Pericardium fibroblast (primary cell): Measurements from ENCODE around the gene PPP1CA. TPM values are rescaled to one million over a fixed set of nuclear protein-coding genes. Genes with fewer than 3 reads are reported as not detected.

Experiments
- total RNA-seq: library from RNA; depleted of rRNA; stranded (reverse); fragments of >200 nt; gene quantifications from 2 replicates; pipeline ENCODE4 v1.2.3, GENCODE V29; 2015

Gene PPP1CA
- 103 and 165 TPM in 2 replicates for total RNA-seq

DNA sequence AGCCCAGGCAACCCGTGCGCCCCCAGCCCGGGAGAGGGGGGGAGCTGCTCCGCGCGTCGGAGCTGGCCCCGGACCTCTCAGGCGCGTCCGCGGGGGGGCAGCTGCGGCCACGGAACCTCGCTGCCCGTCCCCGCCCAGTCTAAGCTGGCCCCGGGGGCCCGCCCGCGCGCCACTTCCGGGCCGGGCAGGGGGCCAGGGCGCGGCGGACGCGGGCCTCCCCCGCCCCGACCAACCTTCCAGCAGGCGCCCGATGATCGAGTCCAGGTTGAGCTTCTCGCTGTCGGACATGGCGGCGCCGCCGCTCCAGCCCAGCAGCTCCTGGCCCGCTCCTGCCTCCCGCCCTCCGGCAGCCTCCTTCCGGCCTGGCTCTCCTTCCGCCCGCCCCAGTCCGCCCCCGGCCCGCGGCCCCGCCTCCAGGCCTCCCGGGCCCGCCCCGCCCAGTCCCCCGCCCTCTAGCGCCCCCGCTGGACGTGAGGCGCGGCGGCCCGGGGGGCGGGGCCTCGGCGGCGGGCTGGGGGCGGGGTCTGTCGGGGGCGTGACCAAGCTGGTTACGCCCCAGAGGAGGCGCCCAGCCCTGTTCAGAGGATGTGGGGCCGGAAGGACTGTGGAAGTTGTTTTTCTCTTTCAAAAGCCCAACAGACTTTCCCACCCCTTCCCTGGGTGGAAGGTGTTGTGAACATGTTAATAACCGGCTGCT is at the start of gene PPP1CA:
TSS of gene PPP1CA (minus strand) at position 364 of the 697 bp plus-strand sequence. CDS start at position 288, 76 bp downstream.

DNA sequence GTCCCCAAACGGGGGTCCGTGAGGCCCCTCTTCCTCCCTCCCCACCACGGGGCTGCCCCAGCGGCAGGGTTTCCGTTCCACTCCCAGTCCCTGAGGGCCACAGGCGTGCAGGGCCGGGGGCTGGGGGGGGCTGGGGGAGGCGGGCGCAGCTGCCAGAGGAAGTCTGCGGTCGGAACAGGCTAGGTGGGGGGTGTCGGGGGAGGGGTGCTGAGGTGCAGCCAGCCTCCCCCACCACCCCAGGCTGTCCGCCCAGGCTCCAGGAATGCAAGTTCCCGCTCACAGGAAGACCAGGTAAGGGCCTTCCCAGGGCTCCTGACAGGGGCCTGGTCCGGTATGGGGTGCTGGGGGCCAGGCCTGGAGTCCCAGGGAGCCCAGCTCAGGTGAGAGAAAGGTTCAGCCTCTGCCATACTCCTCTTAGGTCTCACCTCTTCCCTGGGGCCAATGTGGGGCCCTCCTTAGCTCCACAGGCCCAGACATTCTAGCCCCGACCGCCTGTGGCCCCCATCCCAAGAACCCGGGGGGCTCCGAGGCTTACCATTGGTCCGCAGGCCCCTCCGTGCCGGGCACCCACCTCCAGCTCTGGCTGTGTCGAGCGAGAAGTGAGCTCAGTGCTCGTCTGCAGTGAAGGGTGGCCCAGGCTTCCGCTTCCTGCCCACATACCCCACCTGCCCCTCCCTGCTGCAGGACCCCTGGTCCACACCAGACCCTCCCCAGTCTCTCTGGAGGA is 35.6 kb upstream of the PPP1CA start, which contains the start of gene PTPRCAP:
TSS of gene PTPRCAP (minus strand) at position 601 of the 727 bp plus-strand sequence. CDS start at position 538, 63 bp downstream.

DNA sequence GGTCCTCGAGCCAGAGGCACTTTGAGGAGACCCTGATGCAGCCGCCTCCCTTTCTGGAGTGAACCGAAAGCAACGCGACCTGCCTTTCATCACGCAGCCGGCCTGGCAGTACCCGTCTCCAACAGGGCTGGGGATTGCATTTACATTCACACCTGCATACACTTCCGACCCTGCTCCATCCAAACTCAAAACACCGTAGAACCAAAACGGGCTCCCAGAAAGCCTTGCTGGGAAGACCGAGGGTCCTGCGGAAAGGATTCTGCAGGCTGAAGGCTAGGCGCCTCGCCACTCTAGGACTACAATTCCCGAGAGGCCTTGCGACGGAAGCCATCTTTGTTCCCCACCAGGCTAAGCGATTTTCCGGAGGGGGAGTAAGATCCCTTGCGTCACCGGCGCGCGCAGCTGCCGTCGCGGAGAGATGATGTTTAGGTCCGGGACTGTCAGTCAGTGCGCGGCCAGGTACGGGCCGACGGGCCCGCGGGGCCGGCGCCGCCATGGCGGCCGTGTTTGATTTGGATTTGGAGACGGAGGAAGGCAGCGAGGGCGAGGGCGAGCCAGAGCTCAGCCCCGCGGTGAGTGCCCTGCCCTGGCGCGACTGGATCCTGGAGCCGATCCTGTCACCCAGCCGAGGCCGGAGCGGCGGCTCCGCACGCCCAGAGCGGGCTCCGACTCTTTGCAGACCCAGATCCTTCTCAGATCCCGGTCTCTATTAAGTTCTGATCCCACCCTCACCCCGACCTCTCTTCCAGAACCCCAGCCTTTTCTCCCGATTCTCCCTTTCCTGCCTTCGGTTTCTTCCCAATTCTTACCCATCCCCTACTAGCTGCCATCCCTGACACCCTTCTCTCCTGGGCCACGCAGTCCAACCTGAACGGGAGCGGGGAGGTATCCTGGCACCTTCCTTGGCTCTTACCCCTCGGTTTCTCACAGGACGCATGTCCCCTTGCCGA is 26.7 kb upstream of the PPP1CA start, which contains the start of gene RPS6KB2:
TSS of gene RPS6KB2 (plus strand) at position 443 of the 950 bp plus-strand sequence. CDS start at position 495, 52 bp downstream.

DNA sequence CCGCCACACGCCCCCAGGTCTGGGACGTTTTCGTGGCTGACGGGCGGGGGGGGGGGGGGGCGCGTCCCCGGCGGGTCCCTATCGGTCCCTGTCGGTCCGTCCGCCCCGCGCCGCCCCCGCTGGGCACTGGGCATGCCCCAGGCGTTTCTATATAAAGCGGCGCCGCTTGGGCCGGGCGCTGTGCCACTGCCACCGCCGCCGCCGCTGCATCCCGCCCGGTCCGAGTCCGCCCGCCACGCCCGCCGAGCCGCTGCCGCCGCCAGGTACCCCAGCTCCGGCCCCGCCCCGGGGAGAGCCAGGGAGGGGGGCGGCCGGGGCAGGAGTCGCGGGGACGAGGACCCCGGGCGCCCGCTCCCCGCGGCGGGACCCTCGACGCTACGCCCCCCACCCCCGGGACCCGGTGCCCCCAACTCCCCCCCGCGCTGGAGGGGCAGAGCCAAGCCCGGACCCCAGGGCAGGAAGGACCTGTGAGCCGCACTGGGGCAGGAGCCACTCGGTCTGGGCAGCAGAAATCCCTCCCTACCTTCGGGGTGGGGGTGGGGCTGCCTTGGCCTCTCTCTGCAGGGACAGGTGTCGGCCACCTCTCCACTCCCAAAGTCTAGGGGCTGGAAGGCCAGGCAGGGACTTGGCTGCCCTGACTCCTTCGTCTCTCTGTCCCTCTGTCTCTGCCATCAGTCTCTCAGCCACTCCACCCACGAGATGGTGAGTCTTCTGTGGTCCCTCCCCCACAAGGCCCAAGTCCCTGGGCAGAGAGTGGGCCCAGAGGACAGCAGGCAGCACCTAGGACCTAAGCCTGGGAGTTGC is 14.0 kb upstream of the PPP1CA start, which contains the start of gene CARNS1:
TSS of gene CARNS1 (plus strand) at position 178 of the 804 bp plus-strand sequence. CDS start at position 700, 522 bp downstream.

DNA sequence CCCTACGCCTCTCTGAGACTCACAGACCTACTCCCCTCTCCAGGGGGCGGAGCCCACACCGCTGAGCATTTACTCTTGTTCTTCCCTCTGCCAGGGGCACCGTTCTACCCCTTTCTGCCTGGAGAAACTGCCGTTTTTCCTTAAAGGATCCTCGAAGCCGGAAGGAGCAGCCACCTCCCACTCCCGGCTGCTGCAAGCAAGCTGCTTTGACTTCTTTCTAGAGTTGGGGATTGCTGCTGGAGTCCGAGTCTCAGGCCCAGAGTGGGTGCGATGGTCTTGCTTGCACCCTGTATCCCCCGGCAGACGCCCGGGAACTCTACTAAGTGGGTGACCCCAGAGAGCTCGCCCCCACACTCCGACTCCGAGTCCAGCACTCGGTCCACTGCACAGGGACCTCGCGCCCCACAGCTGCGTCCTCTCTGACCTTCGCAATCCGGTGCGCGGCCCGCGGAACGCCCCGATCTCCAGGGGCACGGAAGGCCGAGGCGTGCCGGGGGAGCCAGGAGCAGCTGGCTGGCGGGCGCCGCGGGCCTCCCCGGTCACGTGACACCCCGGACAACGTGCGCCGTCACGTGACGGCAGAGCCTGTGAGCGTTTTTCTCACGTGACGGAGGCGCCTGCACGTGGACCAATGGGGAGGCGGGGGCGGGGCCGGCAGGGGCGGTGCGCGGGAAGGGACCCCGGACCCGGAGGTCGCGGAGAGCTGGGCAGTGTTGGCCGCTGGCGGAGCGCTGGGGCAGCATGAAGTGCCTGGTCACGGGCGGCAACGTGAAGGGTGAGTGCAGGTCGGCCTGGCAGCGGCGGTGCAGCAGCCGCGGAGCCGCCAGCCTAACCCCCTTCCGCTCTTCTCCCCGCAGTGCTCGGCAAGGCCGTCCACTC is 10.1 kb downstream of the PPP1CA start, which contains the start of gene RAD9A:
TSS of gene RAD9A (plus strand) at position 683 of the 879 bp plus-strand sequence. CDS start at position 742, 59 bp downstream.

DNA sequence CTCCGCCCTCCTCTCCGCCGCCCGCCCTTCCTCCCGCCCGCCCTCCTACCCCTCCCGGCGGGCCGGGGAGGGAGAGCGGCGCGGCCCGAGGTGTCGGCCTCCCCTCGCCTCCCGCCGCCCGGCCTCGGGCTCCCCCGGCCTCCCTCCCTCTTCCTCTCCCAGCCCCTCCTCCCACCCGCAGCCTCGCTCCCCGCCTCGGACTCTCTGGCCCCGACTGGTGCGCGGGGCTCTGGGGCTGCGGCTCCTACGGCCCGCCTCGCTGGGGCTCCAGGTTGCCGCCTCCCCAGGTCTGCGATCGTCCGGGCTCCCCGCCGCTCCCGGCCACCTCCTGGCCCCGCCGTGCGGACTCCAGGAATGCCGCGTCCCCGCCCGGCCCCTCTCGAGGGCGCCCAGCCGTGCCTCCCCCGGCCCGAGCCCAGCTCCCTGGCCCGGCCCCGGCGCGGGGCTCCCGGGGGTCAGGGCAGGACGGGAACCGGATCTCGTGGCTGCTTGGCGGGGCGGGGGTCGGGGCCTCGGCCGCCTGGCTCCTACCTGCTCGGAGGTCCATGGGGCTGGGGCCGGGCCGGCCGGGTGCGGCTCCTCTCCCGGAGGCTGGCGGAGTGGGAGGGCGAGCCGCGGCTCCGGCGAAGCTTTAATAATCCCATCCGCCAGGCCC is 28.5 kb downstream of the PPP1CA start, which contains the start of gene CLCF1:
TSS of gene CLCF1 (minus strand) at position 606 of the 655 bp plus-strand sequence. CDS start at position 547, 59 bp downstream.

DNA sequence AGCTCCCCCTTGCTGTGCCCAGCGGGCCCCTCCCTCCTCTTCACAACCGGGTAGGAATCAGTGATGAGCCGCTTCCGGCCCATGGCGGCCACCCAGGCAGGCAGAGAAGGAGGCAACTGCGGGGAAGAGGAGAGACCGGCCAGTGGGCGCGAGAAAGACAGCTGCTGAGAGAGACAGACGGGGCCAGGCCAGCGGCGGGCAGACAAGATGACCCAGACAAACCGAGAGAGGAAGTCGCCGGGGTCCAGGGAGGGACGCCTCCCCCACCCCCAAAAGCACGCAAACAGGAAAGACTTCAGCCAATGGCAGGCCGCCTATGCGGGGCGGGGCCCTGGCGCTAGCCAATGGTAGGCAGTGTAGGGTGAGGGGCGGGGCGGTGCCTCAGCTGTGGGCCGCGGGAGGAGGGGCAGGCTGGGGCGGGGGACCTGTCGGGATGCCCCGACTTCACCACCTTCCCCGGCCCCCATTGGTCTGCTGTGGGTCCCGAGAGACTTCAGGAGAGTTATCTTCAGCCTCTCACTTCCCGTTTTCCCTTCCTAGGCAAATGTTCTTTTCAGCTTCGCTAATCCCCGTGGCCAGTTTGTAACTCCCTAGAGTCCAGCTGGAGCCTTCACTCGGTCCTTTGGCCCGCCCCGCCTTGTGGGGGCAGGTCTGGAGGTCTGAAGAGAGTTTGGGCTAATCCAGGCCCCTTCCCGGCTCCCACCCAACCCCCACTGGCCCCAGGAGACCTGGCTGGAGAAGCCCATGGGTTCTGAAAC is 48.2 kb downstream of the PPP1CA start, which contains the start of gene POLD4:
TSS of gene POLD4 (minus strand) at position 230 of the 758 bp plus-strand sequence. CDS start at position 83, 147 bp downstream.

Other genes with a start within 250 kb of the PPP1CA start
- gene GRK2, start 135.4 kb downstream of the PPP1CA start, total RNA-seq, result 22.0 and 28.4 TPM in 2 replicates
- gene ANKRD13D, start 112.6 kb downstream of the PPP1CA start, total RNA-seq, result 18.2 and 20.6 TPM in 2 replicates
- 11.3 and 54.7 TPM in 2 replicates for gene SSH3, start 98.3 kb downstream of the PPP1CA start, total RNA-seq
- gene POLD4, start 48.3 kb downstream of the PPP1CA start, total RNA-seq, result 154 and 170 TPM in 2 replicates
- gene CLCF1, start 28.3 kb downstream of the PPP1CA start, total RNA-seq, result 5.5 and 12.0 TPM in 2 replicates
- 7.0 and 8.8 TPM in 2 replicates for gene RAD9A, start 9.9 kb downstream of the PPP1CA start, total RNA-seq
- gene TBC1D10C, start 2.2 kb upstream of the PPP1CA start, total RNA-seq, result not detected in 2 replicates
- 0.51 and 2.0 TPM in 2 replicates for gene CARNS1, start 13.8 kb upstream of the PPP1CA start, total RNA-seq
- gene RPS6KB2, start 26.6 kb upstream of the PPP1CA start, total RNA-seq, result 31.0 and 43.7 TPM in 2 replicates
- 0.93 TPM in 1 of 2 replicates, not detected in the other for gene PTPRCAP, start 35.8 kb upstream of the PPP1CA start, total RNA-seq
- 86.4 and 106 TPM in 2 replicates for gene CORO1B, start 41.6 kb upstream of the PPP1CA start, total RNA-seq
- gene GPR152, start 50.9 kb upstream of the PPP1CA start, total RNA-seq, result not detected in 2 replicates
- not detected in 2 replicates for gene CABP4, start 53.5 kb upstream of the PPP1CA start, total RNA-seq
- gene TMEM134, start 67.4 kb upstream of the PPP1CA start, total RNA-seq, result 36.2 and 53.2 TPM in 2 replicates
- 67.8 and 68.7 TPM in 2 replicates for gene AIP, start 81.2 kb upstream of the PPP1CA start, total RNA-seq
- gene PITPNM1, start 103.5 kb upstream of the PPP1CA start, total RNA-seq, result 13.4 and 43.6 TPM in 2 replicates
- gene CDK2AP2, start 106.3 kb upstream of the PPP1CA start, total RNA-seq, result 26.0 and 47.0 TPM in 2 replicates
- not detected in 2 replicates for gene CABP2, start 121.6 kb upstream of the PPP1CA start, total RNA-seq
- 1,049 and 1,088 TPM in 2 replicates for gene GSTP1, start 182.0 kb upstream of the PPP1CA start, total RNA-seq
- gene NDUFV1, start 205.1 kb upstream of the PPP1CA start, total RNA-seq, result 122 and 174 TPM in 2 replicates
- gene NUDT8, start 228.1 kb upstream of the PPP1CA start, total RNA-seq, result 10.0 and 19.4 TPM in 2 replicates
- not detected in 2 replicates for gene TBX10, start 237.9 kb upstream of the PPP1CA start, total RNA-seq
- not detected in 2 replicates for gene ACY3, start 248.9 kb upstream of the PPP1CA start, total RNA-seq